Activated effector memory CD4-positive, alpha-beta T cell treated with Interleukin-2 at 50 U/mL for 16 hours (primary cell): ENCODE data around the gene FDXACB1.
A peak's percentile ranks its signal among the peaks of the same experiment; 100 is the strongest.

Experiments
- DNase-seq: peaks from one replicate; pipeline ENCODE4 v3.0.0-alpha.2; 2020

The FDXACB1 gene

DNA sequence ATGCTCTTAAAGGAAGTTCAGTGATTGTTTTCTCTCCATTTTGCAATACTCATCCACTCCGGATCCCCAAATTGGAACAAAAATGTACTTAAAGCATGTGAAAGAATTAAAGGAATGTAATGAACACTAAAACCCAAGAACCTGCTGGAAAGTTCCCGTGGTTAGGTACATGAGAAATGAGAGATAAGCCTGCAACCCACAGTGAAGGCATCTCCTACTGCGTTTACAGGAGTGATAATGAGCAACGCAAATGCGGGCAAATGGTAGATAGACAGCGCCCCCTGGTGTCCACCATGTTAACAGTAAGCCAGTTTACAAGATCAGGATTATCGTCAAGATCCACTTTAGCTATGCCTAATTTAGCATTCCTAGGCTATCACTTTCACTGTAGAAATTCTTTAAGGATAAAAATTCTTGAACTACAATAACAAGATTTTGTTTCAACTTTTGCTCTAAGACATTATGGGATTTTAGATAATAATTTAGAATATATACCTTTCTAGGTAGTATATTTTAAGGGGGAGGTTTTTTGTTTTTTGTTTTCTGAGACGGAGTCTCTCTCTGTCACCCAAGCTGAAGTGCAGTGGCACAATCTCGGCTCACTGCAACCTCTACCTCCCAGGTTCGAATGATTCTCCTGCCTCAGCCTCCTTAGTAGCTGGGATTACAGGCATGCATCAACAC, 37.5 kb downstream of the FDXACB1 start:
- peak; percentile 66 for DNase-seq

DNA sequence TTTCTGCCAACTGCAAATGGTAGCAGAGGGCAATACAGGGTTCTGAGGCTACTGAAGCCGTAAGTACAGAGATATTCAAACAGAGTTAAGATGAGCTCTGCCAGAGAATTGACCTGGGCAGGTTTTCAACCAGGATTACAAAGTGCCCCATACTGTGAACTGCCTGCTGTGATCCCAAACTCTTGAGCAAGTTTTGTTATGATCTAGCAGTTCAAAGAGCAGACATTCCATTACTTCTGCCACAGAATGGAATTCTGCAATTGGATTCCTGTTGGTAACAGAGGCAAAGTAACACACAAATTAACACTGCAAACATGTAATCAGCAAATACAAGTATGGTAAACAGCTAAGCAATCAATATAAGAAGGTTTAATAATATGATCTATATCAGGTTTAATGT, 38.8 kb downstream of the FDXACB1 start:
- DNase-seq = no peak

DNA sequence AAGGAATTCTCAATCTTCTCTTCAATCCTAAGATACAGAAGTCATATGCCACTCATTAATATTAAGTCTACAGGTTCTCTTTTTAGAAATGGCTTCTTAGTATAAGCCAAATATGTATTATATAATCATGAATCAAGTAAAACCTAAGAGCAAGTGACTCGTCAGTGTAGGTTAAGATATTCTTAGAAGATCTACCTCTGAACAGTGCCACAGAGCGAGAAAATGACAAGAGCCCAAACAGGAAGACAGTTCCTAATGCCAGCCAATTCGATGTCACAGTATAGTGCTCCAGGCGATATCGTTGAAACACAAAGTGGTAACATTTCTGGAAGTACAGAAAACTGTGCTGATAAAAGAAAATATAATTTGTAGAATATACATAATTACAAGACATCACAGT, 40.9 kb downstream of the FDXACB1 start:
- no peak for DNase-seq

DNA sequence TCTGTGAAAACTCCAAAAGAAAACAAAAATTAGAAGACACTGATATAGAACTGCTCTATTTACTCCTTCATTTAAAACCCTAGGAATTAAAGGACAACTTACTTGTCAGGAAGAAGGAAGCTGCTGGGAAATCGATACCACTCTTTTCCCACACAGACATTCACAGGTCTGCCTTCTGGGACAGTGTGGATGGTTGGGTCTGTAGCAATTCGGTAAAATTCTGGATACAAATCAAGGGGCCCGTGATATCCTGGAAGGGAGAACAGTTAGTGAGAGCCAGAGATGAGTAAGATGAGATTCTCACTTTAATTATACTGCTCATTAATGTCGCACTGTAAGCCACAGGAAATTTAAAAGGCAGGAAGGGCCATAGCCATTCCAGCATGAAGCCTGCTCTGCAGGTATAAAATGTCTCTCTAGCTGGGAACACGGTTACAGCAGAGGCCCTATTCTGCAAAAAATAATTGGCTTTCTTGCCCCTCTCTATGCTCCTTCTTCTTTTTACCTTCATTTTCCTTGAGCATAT, 41.5 kb downstream of the FDXACB1 start:
- no peak for DNase-seq

DNA sequence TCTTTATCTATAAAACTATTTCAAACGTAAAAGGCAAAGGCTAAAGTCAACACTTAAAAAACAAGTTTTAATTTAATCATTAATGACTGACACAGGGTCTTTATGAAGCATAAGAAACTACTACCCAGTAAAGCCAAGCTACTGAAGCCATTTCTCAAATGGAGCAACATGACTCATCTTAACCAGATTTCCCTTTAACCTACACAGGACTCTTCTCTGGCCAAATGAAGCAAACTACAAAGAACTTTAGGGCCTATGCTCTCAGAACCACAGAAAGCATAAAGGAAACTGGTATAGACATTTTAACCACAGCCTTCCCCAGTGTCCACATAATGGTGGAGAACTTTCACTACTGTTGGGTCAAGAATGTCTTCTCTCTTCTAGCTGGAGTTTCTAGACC, 42.2 kb downstream of the FDXACB1 start:
- no peak for DNase-seq

DNA sequence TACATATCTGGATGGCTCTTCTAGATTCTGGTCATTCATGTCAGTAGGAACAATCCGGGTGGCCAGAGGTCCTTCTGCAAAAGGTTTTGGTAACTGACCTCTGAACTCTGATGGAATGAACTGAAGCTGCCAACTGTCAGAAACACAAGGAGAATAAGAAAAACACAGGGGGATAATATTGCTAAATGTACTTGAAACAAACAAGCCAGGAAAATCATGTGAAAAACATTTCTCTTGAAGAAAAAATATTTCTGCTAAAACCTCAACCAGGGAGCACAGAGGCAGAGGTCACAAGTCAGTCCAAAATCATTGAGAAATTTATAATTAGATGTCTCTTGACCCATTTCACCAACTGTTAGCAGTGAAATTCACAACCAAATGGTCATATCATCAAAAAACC, 42.8 kb downstream of the FDXACB1 start:
- DNase-seq = no peak

DNA sequence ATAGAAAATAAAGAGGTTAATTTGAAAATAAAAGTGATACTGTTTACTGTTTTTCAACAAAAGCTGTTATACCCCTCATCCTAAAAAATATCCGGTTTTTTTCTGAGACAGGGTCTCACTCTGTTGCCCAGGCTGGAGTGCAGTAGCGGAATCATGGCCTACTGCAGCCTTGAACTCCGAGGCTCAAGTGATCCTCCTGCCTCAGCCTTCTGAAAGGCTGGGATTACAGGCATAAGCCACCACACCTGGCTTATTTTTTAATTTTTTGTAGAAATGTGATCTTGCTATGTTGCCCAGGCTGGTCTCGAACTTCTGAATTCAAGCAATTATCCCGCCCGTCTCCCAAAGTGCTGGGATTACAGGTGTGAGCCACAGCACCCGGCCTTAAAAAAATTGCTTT, 43.3 kb downstream of the FDXACB1 start:
- DNase-seq = no peak

DNA sequence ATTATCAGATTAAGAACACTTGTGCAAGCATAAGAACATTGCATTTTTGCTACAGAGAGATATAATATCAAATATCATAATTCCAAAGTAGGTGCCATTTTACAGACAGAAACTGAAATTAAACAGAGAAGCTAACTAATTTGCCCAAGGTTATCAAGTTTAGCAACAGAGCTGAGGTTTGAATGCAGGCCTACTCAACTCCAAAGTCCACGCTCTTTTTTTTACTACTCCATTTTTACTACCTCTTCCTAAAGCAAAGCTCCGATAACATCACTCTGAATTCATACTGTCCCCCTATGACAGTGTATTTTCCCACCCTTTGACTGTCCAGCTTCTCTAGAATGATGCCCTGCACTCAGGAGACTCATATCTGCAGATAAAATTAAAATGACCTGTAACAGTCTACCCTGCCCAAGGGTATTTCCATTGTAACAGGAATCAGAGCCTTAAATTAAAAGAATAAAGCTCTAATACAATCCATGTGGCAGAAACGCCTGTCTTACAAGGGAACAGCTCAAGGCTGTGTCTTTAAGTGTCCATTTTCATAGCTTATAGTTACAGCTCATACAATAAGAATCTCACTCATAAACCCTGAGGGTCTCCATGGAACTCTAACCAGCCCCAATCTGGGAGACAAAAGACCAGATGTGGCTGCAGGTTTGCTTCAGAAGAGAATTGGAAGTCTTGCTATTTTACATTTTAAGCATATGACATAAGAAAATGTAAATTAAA, 44.4 kb downstream of the FDXACB1 start:
- DNase-seq = no peak

DNA sequence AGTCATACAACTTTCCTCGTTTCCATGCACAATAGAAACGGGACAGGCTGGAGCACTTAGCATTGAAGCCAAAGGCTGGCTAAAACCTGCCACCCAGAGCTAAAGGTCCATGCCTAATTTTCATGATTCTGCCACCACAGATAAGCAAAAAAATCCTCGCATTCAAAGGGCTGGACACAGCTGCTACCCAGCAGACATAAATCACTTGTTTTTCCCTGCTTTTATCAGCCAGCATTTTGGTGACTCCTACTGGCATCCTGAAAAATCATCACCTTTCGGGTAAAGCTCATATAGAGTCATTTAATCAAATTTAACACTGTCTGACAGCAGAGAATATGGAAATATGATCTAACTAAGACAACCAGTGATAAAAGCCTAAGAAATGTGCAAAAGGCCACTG, 45.4 kb downstream of the FDXACB1 start:
- DNase-seq = no peak

DNA sequence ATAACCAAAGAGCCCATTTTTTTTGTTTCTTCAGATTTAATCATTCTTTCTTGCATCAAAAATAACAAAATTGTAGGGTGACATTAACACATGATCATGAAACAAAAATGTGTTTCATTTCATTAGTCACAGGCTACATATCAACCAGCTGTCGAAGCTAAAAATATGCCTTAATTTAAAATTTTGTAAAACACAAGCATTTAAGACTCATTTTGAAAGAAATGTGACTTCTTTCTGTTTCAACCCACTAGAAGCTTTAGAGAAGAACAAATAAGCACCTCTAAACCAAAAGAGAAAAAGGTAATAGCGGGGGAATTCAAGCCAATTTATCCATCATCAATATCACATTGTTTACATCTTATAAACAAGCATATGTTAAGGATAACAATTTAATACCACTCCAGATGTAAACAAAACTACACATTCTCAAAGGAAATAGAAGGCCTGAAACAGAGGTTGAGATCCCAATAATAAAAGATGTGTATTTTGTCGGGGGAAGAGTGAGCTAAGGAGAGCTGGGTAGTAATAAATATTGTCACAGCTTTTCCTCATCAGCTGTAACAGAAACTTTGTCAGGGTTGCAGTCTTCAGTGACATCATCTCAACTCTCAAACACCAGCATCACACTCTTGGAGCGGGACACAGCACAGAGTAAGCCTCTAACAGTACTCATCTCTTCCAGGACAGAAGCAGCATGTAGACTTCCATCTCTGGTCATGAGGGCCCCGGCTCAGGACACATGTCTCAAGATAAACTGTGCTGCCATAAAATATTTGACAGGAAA, 49.6 kb downstream of the FDXACB1 start:
- DNase-seq = no peak

DNA sequence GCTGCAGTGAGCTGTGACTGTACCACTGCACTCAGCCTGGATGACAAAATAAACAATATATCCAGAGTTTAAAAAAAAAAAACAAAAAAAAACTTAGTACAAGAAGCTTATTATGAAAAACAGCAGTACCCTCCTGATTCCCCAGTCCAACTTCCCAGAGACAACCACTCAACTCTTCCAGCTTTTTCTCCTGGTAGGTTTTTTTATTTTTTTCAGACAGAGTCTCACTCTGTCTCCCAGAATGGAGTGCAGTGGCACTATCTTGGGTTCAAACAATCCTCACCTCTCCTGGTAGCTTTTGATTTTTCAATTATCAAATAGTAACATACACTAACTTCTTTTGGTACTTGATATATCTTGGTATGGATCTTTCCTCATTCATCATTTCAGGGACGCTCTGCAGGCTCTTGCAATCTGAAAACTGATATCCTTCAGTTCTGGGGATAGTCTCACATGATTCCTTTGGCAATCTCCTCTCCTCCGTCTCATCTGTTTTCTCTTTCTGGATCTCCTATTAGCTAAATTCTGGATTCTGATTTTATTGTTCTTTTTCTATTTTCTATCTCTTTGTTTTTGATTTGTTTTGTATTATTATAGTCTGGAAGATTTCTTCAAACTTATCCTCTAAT, 52.5 kb downstream of the FDXACB1 start:
- DNase-seq = no peak
